Measurements from ENCODE around the gene CST9L.

CST9L gene

GRCh38 chr20:23587631-23588030 is 19.3 kb upstream of the CST9L start:
- peak; percentile 4 for DNase-seq (ENCODE audit: extremely low spot score)
- TF ChIP-seq CTCF (IDR thresholded peaks at IDR 0.05; ENCODE audit: control extremely low read depth, extremely low read depth, low read depth, missing control alignments): no peak
- ChIA-PET POLR2A (no interaction called here), CTCF (no interaction called here)

- ChIA-PET POLR2A (no interaction called here), CTCF (interaction anchor here (2.1 kb wide), 1 partner anchor 145 kb away, joined by 8 read pairs; no protein-coding TSS in a partner anchor)
- DNase-seq (ENCODE audit: extremely low spot score): peak; percentile 10
- no peak for TF ChIP-seq CTCF (IDR thresholded peaks at IDR 0.05; ENCODE audit: control extremely low read depth, extremely low read depth, low read depth, missing control alignments)
These were observed 18.6 kb upstream of the CST9L start for GRCh38 chr20:23586735-23587525.

GRCh38 chr20:23585808-23586734 is 17.8 kb upstream of the CST9L start:
- CTCF ChIA-PET: interaction anchor here (1.2 to 2.1 kb wide), 2 partner anchors 21 to 144 kb away, joined by 4 to 8 read pairs; no protein-coding TSS in a partner anchor
- no peak for DNase-seq (ENCODE audit: extremely low spot score)
- POLR2A ChIA-PET: no interaction called here
- no peak for TF ChIP-seq CTCF (IDR thresholded peaks at IDR 0.05; ENCODE audit: control extremely low read depth, extremely low read depth, low read depth, missing control alignments)

- TF ChIP-seq CTCF (IDR thresholded peaks at IDR 0.05; ENCODE audit: control extremely low read depth, extremely low read depth, low read depth, missing control alignments): no peak
- POLR2A ChIA-PET: no interaction called here
- CTCF ChIA-PET: interaction anchor here (1.2 to 2.1 kb wide), 2 partner anchors 21 to 144 kb away, joined by 4 to 8 read pairs; no protein-coding TSS in a partner anchor
- no peak for DNase-seq (ENCODE audit: extremely low spot score)
These were observed 17.1 kb upstream of the CST9L start for GRCh38 chr20:23585449-23585807.

- ChIA-PET POLR2A (no interaction called here), CTCF (interaction anchor here (1.2 kb wide), 1 partner anchor 22 kb away, joined by 4 read pairs; no protein-coding TSS in a partner anchor)
- TF ChIP-seq CTCF (IDR thresholded peaks at IDR 0.05; ENCODE audit: control extremely low read depth, extremely low read depth, low read depth, missing control alignments): no peak
- DNase-seq (ENCODE audit: extremely low spot score): no peak
These were observed 16.3 kb upstream of the CST9L start for GRCh38 chr20:23584434-23585199.

GRCh38 chr20:23583526-23583925 is 15.2 kb upstream of the CST9L start:
- TF ChIP-seq CTCF (IDR thresholded peaks at IDR 0.05; ENCODE audit: control extremely low read depth, extremely low read depth, low read depth, missing control alignments): no peak
- no peak for DNase-seq (ENCODE audit: extremely low spot score)
- ChIA-PET CTCF (no interaction called here), POLR2A (no interaction called here)
